DMS53 treated with DMSO at 0.1 percent for 48 hours (cell line): ENCODE results near the gene TOMM34.

Experiments
- DNase-seq: peaks from one replicate; lab custom pipeline; 2025; ENCODE audit not compliant: unreplicated experiment; lab: John Stamatoyannopoulos, UW

TOMM34 gene

GRCh38 chr20:44897133-44897532 lies 63.1 kb downstream of the TOMM34 start:
- no peak for DNase-seq

- no peak for DNase-seq
Observed at GRCh38 chr20:44896583-44896982, 63.6 kb downstream of the TOMM34 start.

- DNase-seq, result no peak
Observed at GRCh38 chr20:44894959-44895358, 65.2 kb downstream of the TOMM34 start.
